NB4 (cell line): ENCODE data around the gene LTBP1.

Source experiments
- CTCF ChIP-seq: IDR thresholded peaks from one replicate; pipeline ENCODE4 v1.5.1; 2012; ENCODE audit warnings: low read depth, low read length
- MAX ChIP-seq: IDR thresholded peaks from 2 replicates; pipeline ENCODE4 v1.6.1; 2011; ENCODE audit warnings: low read depth, low read length
- MYC ChIP-seq: IDR thresholded peaks from 2 replicates; pipeline ENCODE4 v1.6.1; 2011; ENCODE audit warnings: low read depth, low read length
- POLR2A ChIP-seq: IDR thresholded peaks from 2 replicates; pipeline ENCODE4 v1.6.1; 2011; ENCODE audit warnings: mild to moderate bottlenecking; ENCODE audit not compliant: insufficient read length; ENCODE audit errors: extremely low read depth

- TF ChIP-seq CTCF (no peak), POLR2A (no peak), MAX (no peak), MYC (no peak)
Observed at GRCh38 chr2:33015421-33016142, 68.8 kb downstream of the LTBP1 start.
